ENCODE results near the gene ADAM19.

DNA sequence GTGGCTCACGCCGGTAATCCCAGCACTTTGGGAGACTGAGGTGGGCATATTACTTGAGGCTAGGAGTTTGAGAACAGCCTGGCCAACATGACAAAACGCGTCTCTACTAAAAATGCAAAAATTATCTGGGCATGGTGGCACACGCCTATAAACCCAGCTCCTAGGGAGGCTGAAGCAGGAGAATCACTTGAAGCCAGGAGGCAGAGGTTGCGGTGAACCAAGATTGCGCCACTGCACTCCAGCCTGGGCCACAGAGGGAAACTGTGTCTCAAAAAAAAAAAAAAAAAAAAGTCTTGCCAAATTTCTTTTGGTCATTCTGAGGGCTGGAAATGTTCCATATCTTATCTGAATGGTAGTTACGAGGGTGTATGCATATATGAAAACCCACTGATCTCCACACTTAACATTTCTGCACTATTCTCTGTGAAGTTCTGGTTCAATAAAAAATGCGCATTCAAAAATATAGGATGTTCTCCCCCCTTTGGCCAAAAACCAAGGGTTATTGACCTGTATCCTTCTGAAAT is 129.1 kb downstream of the ADAM19 start:
- TF ChIP-seq CTCF (IDR thresholded peaks at IDR 0.05) (no peak), POLR2A (IDR thresholded peaks at IDR 0.05) (no peak)
